ENCODE data around the gene COQ9. TPM values are rescaled to one million over a fixed set of nuclear protein-coding genes. Genes with fewer than 3 reads are reported as not detected.

Gene COQ9
- total and polyA plus RNA-seq, 5 donors from 2014 or later = 18.5 to 33.6 (median 26.4) TPM

DNA sequence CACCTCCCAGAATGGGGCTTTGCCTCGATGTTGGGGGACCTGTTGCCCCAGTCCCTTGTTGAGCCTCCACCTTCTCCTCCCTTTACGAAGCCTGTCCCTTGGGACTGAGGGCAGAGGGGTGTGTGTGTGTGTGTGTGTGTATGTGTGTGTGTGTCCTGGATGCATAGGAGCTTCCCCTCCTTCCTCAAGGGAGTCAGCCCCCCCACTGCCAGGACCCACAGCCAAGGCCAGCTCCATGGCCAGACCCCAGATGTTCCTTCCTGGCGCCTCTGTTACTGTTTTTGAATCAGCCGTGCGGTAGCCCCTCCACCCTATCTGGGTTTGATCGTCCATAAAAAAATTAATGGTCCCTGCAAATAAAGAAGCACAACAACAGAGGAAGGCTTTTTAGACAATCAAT lies 56.7 kb downstream of the COQ9 start:
- ATAC-seq (ENCODE audit: low read depth in 2 of 2) = no peak
- Histone ChIP-seq H3K27me3 (ENCODE audit: control insufficient read depth, insufficient read depth, low read length) (no peaks in the 10 kb centered on the region), H3K36me3 (ENCODE audit: control insufficient read depth, insufficient read depth, low read length) (no peaks in the 10 kb centered on the region), H3K4me1 (ENCODE audit: control insufficient read depth, insufficient read depth, low read length, poor library complexity, severe bottlenecking) (no peaks in the 10 kb centered on the region), H3K27ac (ENCODE audit: insufficient read depth, low read length, poor library complexity, severe bottlenecking) (no peak overlapping the region), H3K9me3 (ENCODE audit: control insufficient read depth in 2 of 2, low read length in 2 of 2) (no peaks in the 10 kb centered on the region), H3K4me3 (ENCODE audit: low read depth, low read length) (no peak overlapping the region)
- Mint-ChIP-seq H3K4me3 (no peak overlapping the region), H3K36me3 (no peaks in the 10 kb centered on the region), H3K9me3 (no peaks in the 10 kb centered on the region), H3K4me1 (peaks cover 0 to 6% (median 0%) of the 10 kb centered on the region in 4 donors), H3K27ac (no peak overlapping the region), H3K27me3 (peaks cover 5% of the 10 kb centered on the region)
- DNase-seq = no peak

DNA sequence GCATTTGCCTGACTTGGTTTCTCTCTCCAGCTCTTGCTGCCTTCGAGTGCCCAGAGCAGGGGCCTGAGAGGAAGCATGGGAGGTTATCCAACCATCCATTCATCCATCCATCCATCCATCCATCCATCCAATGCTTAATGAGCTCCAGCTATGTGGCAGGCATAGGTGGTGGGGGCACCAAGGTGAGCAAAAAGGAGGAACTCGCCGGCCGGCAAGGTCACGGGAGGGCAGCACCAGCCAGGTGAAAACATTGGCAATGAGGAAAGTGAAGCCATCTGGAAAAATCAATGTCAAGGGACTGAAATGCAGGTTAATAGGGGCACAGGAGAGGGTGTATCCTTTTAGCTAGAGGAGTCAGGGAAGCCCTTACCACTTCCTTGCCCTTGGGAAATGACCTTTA lies 57.2 kb downstream of the COQ9 start:
- ATAC-seq (ENCODE audit: low read depth in 2 of 2) = no peak
- H3K36me3 ChIP-seq (ENCODE audit: control insufficient read depth, insufficient read depth, low read length) = no peaks in the 10 kb centered on the region
- Mint-ChIP-seq H3K36me3 (no peaks in the 10 kb centered on the region), H3K4me3 (no peak overlapping the region), H3K9me3 (no peaks in the 10 kb centered on the region), H3K27ac (no peak overlapping the region), H3K4me1 (peaks cover 0 to 6% (median 0%) of the 10 kb centered on the region in 4 donors), H3K27me3 (peaks cover 5% of the 10 kb centered on the region)
- no peak for DNase-seq
- no peaks in the 10 kb centered on the region for H3K27me3 ChIP-seq (ENCODE audit: control insufficient read depth, insufficient read depth, low read length)
- no peak overlapping the region for H3K4me3 ChIP-seq (ENCODE audit: low read depth, low read length)
- H3K4me1 ChIP-seq (ENCODE audit: control insufficient read depth, insufficient read depth, low read length, poor library complexity, severe bottlenecking) = no peaks in the 10 kb centered on the region
- no peak overlapping the region for H3K27ac ChIP-seq (ENCODE audit: insufficient read depth, low read length, poor library complexity, severe bottlenecking)
- H3K9me3 ChIP-seq (ENCODE audit: control insufficient read depth in 2 of 2, low read length in 2 of 2) = no peaks in the 10 kb centered on the region

DNA sequence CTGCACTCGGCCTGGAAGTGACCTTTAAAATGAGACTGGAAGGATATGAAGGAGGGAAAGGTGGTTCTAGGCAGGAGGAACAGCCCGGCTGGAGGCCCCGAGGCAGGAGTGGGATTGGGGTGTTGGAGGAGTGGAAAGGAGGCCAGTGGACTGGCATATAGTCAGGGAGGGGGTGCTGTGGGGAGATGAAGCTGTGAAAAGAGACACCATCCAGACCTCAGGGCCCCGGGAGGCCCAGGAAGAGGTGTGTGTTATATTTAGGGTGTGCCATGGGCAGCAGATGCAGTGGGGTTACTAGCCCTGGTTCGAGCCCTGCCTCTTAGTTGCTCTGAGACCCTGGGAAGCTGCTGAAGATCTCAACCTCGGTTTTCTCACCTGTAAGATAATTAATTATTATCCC lies 57.9 kb downstream of the COQ9 start:
- no peaks in the 10 kb centered on the region for H3K9me3 ChIP-seq (ENCODE audit: control insufficient read depth in 2 of 2, low read length in 2 of 2)
- Mint-ChIP-seq H3K27me3 (peaks cover 5% of the 10 kb centered on the region), H3K36me3 (no peaks in the 10 kb centered on the region), H3K9me3 (no peaks in the 10 kb centered on the region), H3K27ac (peak overlapping the region in 1 of 3 donors; percentile 74), H3K4me1 (peaks cover 0 to 6% (median 0%) of the 10 kb centered on the region in 4 donors), H3K4me3 (no peak overlapping the region)
- no peak overlapping the region for H3K4me3 ChIP-seq (ENCODE audit: low read depth, low read length)
- no peak for ATAC-seq (ENCODE audit: low read depth in 2 of 2)
- H3K27me3 ChIP-seq (ENCODE audit: control insufficient read depth, insufficient read depth, low read length) = no peaks in the 10 kb centered on the region
- no peaks in the 10 kb centered on the region for H3K36me3 ChIP-seq (ENCODE audit: control insufficient read depth, insufficient read depth, low read length)
- H3K4me1 ChIP-seq (ENCODE audit: control insufficient read depth, insufficient read depth, low read length, poor library complexity, severe bottlenecking) = no peaks in the 10 kb centered on the region
- H3K27ac ChIP-seq (ENCODE audit: insufficient read depth, low read length, poor library complexity, severe bottlenecking) = no peak overlapping the region
- DNase-seq = no peak

DNA sequence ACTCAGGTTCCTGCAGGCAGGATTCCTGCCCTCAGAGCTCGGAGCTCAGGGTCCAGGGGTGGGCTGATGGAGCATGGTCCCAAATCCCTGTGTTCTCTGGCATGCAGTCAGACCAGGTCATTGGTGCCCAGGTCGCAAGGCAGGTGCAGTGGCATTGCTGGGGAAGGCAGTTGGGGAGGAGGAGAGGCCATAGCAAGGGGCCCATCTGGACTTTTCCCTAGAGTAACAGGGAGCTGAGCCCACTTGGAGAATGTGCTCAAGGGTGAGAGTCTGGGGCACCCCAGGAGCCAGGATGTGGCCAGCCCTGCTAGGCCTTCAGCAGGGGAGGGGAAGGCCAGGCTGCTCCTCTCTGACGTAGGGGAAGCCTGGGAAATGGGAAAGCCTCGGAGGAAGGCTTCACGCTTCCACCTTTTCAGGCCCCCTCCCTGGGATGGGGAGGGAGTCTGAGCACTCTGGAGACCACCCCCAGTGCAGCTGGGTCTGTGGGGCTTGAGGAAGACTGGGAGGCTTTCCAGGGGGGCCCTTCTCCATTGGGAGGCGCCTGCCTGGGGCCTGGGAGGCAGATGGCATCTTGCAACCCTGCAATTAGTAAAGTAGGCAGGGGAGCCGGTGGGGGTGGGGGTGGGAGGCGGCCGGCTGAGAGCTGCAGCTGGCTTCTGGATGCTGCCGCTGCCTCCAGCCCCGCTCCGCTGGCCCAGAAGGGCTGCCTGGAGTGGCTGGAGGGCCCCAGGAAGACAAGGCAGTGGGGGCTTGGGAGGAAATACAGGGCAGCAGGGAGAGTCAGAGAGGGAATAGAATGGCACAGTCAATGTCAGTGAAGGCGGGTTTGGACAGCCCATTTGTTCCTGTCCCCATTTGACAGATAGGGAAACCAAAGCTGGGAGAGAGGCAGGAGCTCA lies 60.1 kb downstream of the COQ9 start:
- Histone ChIP-seq H3K4me1 (ENCODE audit: control insufficient read depth, insufficient read depth, low read length, poor library complexity, severe bottlenecking) (no peaks in the 10 kb centered on the region), H3K27ac (ENCODE audit: insufficient read depth, low read length, poor library complexity, severe bottlenecking) (no peak overlapping the region), H3K4me3 (ENCODE audit: low read depth, low read length) (no peak overlapping the region), H3K36me3 (ENCODE audit: control insufficient read depth, insufficient read depth, low read length) (no peaks in the 10 kb centered on the region), H3K27me3 (ENCODE audit: control insufficient read depth, insufficient read depth, low read length) (no peaks in the 10 kb centered on the region), H3K9me3 (ENCODE audit: control insufficient read depth in 2 of 2, low read length in 2 of 2) (no peaks in the 10 kb centered on the region)
- Mint-ChIP-seq H3K27me3 (peaks cover 5% of the 10 kb centered on the region), H3K27ac (no peak overlapping the region), H3K4me1 (no peaks in the 10 kb centered on the region), H3K9me3 (no peaks in the 10 kb centered on the region), H3K4me3 (no peak overlapping the region), H3K36me3 (no peaks in the 10 kb centered on the region)
- no peak for DNase-seq
- no peak for ATAC-seq (ENCODE audit: low read depth in 2 of 2)

DNA sequence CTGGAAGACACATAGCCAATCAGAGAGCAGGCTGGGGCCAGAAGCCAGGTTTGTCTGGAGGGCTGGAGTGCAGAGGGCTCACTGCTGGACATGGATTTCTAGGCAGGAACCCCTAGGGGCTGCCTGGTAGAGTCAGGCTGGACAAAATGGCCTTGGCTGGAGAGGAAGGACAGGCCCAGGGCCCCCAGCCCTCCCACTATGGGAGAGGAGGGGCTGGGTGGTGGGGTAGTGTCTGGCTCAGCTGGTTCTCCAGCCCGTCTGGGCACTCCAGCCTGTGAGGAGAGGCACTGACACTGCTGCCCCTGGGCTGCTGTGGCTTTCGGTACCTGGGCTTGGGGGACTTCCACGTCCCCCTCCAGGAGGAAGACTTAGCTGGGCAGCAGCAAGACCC lies 60.8 kb downstream of the COQ9 start:
- H3K4me1 Mint-ChIP-seq = no peaks in the 10 kb centered on the region
- no peak overlapping the region for H3K27ac ChIP-seq (ENCODE audit: insufficient read depth, low read length, poor library complexity, severe bottlenecking)
- no peak for ATAC-seq (ENCODE audit: low read depth in 2 of 2)
- H3K27me3 Mint-ChIP-seq = peaks cover 5% of the 10 kb centered on the region
- H3K36me3 Mint-ChIP-seq = peaks cover 3% of the 10 kb centered on the region
- no peak overlapping the region for H3K27ac Mint-ChIP-seq
- no peak overlapping the region for H3K4me3 Mint-ChIP-seq
- H3K4me3 ChIP-seq (ENCODE audit: low read depth, low read length) = no peak overlapping the region
- no peak for DNase-seq
- H3K36me3 ChIP-seq (ENCODE audit: control insufficient read depth, insufficient read depth, low read length) = no peaks in the 10 kb centered on the region
- no peaks in the 10 kb centered on the region for H3K4me1 ChIP-seq (ENCODE audit: control insufficient read depth, insufficient read depth, low read length, poor library complexity, severe bottlenecking)
- H3K27me3 ChIP-seq (ENCODE audit: control insufficient read depth, insufficient read depth, low read length) = no peaks in the 10 kb centered on the region
- no peaks in the 10 kb centered on the region for H3K9me3 ChIP-seq (ENCODE audit: control insufficient read depth in 2 of 2, low read length in 2 of 2)
- no peaks in the 10 kb centered on the region for H3K9me3 Mint-ChIP-seq

DNA sequence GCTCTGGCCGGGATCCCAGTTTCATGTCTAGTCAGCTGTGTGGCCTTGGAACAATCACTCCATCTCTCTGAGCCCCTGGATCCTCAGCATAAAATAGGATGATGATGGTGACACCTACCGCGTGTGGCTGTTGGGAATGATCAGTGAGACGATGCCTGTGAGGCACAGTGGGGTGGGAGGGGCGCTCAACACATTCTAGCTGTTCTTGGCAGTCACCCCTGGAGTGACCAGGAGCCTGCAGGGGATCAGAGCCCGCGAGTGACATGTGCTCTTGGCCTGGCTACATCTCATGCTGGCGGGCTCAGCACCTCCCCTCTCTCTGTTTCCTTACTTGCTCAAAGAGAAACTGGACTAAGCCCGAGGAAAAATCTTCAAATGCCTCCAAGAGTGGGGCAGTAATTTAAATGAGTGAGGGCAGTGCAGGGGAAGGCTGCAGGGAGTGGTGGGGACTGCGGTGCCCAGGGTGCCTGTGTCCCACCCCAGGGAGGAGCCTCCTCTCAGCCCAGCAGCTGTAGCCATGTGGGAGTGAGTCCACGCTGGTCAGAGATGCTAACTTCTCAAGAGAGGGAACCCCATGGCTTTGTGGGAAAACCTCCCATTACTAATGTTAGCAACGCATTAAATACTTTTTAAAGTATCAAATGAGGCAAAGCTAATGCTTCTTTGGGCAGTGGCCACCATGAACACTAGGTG lies 62.1 kb downstream of the COQ9 start:
- H3K36me3 ChIP-seq (ENCODE audit: control insufficient read depth, insufficient read depth, low read length) = no peaks in the 10 kb centered on the region
- H3K4me3 ChIP-seq (ENCODE audit: low read depth, low read length) = no peak overlapping the region
- no peaks in the 10 kb centered on the region for H3K27me3 ChIP-seq (ENCODE audit: control insufficient read depth, insufficient read depth, low read length)
- DNase-seq (no peak), ATAC-seq (ENCODE audit: low read depth in 2 of 2) (no peak)
- H3K4me3 Mint-ChIP-seq = no peak overlapping the region
- H3K4me1 Mint-ChIP-seq = no peaks in the 10 kb centered on the region
- H3K36me3 Mint-ChIP-seq = peaks cover 14% of the 10 kb centered on the region
- H3K27ac ChIP-seq (ENCODE audit: insufficient read depth, low read length, poor library complexity, severe bottlenecking) = no peak overlapping the region
- peaks cover 5% of the 10 kb centered on the region for H3K27me3 Mint-ChIP-seq
- H3K9me3 ChIP-seq (ENCODE audit: control insufficient read depth in 2 of 2, low read length in 2 of 2) = no peaks in the 10 kb centered on the region
- H3K4me1 ChIP-seq (ENCODE audit: control insufficient read depth, insufficient read depth, low read length, poor library complexity, severe bottlenecking) = no peaks in the 10 kb centered on the region
- H3K27ac Mint-ChIP-seq = no peak overlapping the region
- H3K9me3 Mint-ChIP-seq = no peaks in the 10 kb centered on the region

DNA sequence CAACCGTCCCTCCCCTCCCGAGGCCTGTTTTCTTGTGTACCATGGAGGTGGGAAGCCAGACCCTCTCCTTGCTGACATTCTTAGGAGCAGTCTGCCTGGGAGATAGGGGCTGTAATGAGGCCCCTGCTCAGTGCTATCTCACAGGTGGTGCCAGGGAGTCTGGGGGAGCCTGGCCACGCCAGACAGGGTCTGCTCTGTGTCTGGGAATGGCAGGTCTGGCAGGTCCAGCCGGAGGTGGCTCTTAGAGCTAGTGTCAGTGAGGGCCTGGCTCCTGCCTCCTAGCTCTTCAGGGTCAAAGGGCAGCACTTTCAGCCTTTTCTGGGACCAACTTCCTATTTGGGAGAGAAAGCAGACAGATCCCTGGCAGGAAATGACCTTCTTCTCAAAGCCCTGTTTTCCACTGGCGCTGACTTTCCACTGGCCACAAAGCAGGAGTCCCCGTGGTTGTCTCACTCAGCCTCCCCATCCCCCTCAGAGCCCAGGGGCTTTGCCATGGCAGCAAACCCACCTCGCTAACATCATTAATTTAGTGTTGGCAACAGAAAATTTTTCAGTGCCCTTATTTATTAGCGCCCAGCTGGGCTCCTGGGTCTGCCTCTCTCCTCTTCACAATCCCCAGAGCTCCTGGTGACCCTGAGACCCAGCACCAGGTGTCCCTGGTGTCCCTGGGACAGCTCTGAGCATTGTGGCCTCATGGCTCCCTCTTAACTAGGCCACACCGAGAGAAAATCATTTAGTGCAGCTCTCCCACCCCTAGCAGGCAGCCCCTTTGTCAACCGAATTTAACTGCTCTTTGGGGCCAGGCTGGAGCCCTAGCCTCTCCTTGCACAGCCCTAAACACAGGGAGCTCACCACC lies 63.0 kb downstream of the COQ9 start:
- Histone ChIP-seq H3K4me1 (ENCODE audit: control insufficient read depth, insufficient read depth, low read length, poor library complexity, severe bottlenecking) (no peaks in the 10 kb centered on the region), H3K4me3 (ENCODE audit: low read depth, low read length) (no peak overlapping the region), H3K36me3 (ENCODE audit: control insufficient read depth, insufficient read depth, low read length) (no peaks in the 10 kb centered on the region), H3K27me3 (ENCODE audit: control insufficient read depth, insufficient read depth, low read length) (no peaks in the 10 kb centered on the region), H3K9me3 (ENCODE audit: control insufficient read depth in 2 of 2, low read length in 2 of 2) (no peaks in the 10 kb centered on the region), H3K27ac (ENCODE audit: insufficient read depth, low read length, poor library complexity, severe bottlenecking) (no peak overlapping the region)
- H3K36me3 Mint-ChIP-seq = peaks cover 17% of the 10 kb centered on the region
- peaks cover 5% of the 10 kb centered on the region for H3K27me3 Mint-ChIP-seq
- no peak for ATAC-seq (ENCODE audit: low read depth in 2 of 2)
- H3K27ac Mint-ChIP-seq = no peak overlapping the region
- no peaks in the 10 kb centered on the region for H3K4me1 Mint-ChIP-seq
- no peak overlapping the region for H3K4me3 Mint-ChIP-seq
- DNase-seq = no peak
- no peaks in the 10 kb centered on the region for H3K9me3 Mint-ChIP-seq

All from CD4-positive, CD25-positive, alpha-beta regulatory T cell (primary cell).